Stimulated activated CD8-positive, alpha-beta memory T cell treated with anti-CD3 and anti-CD28 coated beads, Interleukin-12 subunit alpha, Interleukin-12 subunit beta, amount 100 ng/mL, for 24 hours (primary cell): ENCODE data around the gene GPR37.

ENCODE experiments used
- DNase-seq: peaks from one replicate; pipeline ENCODE4 v3.0.0-alpha.2; 2020; ENCODE audit errors: extremely low read depth

The GPR37 gene, protein sequence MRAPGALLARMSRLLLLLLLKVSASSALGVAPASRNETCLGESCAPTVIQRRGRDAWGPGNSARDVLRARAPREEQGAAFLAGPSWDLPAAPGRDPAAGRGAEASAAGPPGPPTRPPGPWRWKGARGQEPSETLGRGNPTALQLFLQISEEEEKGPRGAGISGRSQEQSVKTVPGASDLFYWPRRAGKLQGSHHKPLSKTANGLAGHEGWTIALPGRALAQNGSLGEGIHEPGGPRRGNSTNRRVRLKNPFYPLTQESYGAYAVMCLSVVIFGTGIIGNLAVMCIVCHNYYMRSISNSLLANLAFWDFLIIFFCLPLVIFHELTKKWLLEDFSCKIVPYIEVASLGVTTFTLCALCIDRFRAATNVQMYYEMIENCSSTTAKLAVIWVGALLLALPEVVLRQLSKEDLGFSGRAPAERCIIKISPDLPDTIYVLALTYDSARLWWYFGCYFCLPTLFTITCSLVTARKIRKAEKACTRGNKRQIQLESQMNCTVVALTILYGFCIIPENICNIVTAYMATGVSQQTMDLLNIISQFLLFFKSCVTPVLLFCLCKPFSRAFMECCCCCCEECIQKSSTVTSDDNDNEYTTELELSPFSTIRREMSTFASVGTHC

DNA sequence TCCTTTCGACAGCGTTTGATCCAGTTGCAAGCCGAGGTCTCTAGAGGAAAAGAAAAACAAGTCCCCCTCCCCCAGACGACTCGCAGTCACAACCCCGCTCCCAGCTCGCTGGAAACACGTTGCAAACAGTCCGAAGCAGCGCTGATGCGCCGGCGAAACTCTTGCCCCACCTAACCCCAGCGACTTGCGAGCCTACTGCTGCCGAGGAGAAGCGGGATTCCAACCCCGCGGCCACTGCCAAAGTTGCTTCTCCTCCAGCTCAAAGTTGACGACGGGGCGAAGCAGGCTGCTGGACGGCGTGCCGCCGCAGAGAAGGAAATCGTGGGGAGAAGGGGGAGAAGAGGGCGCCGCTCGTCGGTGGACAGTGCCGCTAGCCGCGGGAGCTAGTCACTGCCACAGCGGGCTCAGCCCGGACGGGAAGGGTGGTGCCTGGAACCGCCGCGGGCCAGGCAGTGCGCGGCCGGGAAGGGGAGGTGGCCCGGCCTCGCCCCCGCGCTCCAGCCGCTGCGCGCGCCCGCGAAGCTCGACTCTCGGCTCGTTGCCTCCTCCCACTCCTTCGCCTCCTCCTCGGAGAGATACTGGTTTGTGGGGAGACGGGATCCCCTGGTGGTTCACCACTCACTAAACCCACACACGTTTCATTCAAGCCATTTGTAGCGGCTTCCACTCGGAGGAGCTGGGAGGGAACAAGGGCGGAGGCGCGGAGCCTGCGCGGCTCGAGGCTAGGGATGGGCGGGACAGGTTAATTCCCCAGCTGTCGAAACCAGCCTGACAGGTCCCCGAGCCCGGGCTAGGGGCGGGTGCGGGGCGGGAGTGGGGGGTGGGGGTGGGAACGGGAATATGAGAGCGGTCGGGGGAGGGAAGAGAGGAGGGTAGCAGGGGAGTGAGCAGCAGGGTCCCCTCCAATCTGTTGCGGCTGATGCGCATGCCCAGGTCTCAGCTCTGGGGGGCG lies at the start of gene GPR37:
Gene GPR37 (minus strand): TSS at position 392 of the 952 bp plus-strand sequence. CDS start 816 bp downstream, outside the sequence.
- DNase-seq, result no peak

DNA sequence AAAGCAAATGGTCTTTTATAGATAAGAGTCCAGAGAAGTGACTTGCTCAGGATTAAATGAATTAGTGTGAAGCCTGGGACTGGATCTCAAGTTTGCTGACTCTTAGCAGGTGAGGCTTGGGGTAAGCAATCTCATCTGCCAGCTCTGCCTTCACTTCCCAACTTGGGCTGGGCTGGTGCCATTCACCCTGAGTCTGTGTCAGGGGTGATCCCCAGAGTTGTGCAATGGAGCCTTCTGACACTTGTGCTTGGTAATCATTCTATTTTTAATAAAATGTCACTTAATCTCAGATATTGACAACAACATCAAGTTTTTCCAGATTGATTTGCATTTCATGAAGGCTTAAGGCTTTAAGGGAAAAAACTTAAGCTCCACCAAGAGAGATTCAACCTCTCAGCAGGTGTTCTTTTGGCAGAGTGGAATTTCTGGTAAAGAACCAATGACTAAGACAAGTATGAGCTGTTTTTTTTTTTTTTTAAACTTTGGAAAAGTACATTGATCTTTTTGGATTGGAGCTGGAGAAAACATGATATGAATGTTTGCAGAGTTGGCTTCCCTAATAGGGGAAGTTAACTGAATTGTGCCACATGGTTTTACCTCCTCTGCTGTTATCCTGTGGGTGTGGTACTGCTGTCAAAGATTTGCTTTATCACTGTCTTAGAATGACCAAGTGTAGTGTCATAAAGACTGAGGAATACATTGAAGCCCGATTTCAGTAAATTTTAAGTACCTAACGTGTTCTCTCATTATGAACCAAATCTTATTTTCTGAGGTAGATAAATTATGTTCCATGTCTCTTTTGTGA lies 48.6 kb upstream of the GPR37 start:
- DNase-seq, result no peak

DNA sequence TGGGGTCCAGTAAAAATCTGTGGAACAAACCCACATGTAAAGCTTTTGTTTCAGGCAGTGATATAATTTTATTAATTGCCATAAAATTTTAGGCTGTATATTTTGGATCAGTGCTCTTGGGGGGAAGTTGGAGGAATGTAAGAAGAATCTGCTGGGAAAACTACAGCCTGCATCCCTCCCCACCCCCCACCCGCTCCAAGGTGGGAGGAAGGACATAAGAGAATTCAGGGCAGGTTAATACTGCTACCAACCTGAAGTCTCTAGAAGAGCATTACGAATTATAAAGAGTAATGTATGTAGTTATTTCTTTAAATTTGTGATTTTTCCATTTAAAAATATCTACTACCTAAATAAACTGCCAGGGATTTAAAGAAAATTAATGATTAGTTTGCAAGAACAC lies 47.2 kb upstream of the GPR37 start:
- no peak for DNase-seq

DNA sequence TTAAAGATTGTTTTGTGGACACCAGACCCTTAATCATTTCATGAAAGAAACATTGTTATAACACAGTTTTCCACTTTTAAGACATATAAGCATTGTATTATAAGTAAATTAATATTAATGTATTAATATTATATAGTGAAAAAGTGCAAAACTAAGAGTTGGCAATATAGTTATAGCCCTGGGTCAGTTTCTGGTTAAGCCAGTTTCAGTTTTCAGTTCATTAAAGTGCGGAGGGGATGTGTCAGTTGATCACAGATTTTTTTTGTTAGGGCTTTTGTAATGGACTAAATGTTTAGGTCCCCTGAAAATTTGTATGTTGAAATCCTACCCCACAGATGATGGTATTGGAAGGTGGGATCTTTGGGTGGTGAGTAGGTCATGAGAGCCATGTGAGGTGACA lies 45.7 kb upstream of the GPR37 start:
- DNase-seq, result no peak

DNA sequence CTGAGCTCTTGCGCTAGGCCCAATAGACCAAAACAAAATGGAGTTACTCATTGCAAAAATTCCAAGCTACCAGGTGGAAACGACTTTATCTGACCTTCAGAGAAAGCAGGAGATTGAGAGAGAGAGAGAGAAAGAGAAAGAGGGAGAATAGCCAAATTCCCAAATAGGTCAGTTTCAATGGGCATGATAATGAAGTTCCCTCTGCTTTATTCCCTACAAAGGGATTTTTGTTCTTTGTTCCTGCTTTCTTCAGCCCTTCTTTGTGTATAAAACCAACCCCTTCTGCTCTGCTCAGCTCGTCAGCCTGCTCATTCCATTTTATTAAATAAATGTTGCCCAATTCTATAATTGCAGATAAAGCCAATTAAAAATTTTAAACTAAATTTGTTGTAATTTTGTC lies 45.0 kb upstream of the GPR37 start:
- DNase-seq, result no peak

DNA sequence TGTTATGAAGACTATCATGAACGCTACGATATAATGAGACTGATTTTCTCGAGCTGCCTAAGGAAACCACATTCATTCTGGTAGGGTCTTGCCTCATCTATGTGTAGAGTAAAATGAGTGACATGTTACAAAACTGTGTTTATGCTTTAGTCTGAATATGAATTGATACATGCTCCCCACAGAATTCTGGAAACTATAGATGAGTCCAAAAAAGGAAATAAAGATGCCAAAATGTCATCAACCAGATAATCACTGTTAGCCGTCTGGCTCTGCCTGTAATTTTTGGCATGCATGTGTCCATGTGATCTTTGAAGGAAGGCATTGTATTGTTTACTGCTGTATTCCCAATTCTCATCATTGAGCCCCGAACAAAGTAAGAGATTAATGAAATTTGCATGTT lies 42.6 kb upstream of the GPR37 start:
- DNase-seq, result no peak

DNA sequence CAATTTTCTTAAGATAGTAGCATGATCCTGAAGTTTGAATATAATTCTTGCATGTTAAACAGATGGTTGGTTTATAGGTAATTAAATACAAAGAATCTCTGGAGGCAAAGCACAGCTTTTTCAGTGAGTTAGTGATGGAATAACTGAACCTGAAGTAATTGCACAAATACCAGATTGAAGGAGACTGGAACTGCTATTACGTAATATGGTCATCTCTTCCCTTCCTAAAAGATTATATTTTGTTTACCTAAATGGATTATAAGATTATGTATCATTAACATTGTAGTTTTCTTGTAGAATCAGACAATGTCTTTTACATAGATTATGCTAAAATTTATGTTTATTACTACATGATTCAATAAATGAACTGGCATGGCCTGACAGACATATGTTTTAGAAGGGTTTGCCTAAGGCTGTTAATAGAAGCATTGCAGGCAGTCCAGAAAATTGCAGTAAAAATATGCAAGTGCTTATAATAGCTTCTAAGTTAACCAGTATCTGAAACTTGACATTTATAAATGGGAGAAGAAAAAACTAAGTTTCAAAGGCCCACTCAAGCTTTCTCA lies 35.8 kb upstream of the GPR37 start:
- no peak for DNase-seq

DNA sequence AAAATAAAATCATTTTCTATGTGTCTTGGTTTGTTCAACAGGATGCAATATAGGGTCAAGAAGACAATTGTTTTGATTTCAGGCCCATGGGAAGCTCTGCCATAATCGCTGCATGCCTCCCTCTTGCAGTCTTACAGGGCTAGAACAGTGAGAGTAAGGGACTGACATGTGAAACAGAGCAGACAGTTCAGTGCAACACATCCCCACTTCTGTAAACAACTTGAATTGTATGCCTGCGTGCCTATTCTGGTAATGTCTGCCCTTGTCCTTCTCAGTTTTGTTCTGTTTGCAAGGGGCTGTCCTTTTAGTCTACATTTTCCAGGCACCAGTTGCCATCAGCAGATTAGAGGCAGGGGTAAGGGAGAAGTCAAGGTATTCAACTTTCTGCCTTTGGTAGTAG lies 34.8 kb upstream of the GPR37 start:
- DNase-seq, result no peak

DNA sequence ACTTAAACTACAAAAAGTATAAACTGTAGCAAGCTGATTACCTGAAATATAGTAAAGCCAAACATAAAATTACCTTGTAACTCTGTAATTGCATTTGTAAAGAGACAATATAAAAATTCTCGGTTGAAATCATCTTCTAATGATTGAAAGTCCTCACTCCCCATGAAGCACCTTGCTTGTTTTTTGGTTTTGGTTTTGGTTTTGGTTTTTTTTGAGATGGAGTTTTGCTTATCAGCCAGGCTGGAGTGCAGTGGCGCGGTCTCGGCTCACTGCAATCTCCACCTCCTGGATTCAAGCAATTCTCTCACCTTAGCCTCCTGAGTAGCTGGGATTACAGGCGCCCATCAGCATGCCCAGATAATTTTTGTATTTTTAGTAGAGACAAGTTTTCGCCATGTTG lies 33.9 kb upstream of the GPR37 start:
- no peak for DNase-seq

DNA sequence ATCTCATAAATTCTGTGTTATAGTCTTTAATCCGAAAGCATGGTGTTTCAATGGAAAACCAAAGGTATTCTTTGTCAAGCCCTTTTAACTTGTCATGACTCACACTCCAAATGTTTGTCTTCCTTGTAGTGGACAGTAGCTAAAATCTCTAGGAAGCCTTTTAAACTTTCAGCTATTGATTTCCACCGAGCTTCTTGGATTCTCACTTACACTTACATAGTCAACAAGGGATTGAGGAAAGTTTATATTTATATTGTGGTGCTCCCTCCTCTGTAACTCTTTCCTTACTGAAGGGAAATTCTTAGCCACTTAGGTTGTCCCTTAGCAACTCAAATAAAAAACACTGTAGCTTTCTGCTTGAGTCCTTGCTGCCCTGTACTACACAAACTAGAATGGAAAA lies 31.2 kb upstream of the GPR37 start:
- no peak for DNase-seq

DNA sequence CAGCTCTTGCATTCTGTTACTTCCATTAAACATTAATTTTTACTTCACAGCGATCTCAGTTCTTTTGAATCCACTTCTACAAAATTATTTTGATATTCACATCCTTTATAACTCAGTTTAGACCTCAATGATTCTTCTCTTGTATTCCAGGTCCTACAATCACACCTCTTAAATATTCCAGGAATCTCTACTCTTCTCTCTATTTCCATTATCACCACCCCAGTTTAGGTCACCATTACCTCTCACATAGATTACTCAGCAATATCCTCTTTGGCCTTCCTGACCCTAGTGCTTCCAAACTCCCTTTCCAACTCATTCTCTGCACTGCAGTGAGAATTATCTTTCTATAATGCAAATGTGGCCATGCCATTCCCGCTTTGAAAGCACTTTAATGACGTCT lies 27.1 kb upstream of the GPR37 start:
- DNase-seq, result no peak

DNA sequence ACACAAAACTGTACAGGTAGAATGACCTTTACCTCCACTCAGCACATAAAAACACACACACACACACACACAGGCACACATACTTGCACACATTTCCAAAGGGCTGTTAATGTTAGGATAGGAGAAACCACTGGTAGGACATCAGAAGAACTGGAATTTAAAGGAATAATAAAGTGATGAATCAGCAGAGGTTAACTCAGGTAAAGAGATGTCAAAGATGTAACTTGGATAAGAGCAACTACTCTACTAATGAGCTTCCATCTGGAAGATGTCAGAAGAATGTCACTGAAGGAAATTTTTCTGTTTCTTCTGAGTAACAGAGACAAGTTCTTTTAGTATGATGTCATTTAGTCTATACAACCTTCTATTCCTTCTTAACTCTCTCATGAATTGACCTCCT lies 26.4 kb upstream of the GPR37 start:
- no peak for DNase-seq

DNA sequence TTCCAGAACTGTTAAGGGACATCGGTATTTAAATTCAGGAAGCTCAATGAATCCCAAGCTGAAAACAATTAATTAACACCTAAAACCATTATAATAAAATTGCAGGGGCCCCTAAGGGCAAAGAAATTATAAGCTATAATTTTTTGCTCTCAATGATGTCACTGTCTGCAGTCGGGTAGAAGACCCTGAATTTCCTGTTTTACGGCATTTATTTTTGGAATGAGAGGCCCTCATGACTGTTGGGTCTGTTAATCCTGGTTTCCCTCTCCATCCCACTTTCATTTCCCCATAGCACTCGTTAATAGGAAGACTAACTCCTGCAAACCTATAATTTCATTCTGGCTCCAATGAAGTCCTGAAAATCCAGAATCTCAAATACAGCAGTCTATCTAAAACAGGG lies 25.8 kb upstream of the GPR37 start:
- no peak for DNase-seq

DNA sequence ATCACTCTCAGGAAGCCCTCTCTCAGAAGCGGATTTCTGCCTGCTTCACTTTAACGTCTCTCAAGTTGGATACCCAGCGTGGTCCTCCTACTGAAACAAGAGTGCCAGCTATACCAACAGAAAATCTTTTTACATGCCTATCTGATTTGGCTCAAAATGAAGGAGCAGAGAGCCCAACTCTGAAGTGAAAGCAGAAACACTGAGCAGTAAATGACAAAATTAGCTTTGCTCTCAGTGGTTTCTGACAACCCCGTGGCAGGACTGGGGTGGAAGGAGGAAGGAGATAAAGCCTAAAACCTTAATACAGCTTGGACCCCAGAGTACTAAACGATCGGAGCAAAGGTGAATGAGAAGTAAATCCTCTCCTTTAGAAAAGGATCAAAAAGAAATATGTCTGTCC lies 25.1 kb upstream of the GPR37 start:
- DNase-seq, result no peak

DNA sequence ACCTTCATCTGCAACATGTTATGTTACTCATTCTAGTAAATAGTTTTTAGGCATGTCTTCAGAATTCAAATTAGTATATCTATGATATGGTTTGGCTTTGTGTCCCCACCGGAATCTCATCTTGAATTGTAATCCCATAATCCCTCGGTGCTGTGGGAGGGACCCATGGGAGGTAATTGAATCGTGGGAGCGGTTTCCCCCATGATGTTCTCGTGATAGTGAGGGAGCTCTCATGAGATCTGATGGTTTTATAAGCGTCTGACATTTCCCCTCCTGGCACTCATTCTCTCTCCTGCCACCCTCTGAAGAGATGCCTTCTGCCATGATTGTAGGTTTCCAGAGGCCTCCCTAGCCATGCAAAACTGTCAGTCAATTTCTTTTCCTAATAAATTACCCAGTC lies 20.4 kb upstream of the GPR37 start:
- no peak for DNase-seq

DNA sequence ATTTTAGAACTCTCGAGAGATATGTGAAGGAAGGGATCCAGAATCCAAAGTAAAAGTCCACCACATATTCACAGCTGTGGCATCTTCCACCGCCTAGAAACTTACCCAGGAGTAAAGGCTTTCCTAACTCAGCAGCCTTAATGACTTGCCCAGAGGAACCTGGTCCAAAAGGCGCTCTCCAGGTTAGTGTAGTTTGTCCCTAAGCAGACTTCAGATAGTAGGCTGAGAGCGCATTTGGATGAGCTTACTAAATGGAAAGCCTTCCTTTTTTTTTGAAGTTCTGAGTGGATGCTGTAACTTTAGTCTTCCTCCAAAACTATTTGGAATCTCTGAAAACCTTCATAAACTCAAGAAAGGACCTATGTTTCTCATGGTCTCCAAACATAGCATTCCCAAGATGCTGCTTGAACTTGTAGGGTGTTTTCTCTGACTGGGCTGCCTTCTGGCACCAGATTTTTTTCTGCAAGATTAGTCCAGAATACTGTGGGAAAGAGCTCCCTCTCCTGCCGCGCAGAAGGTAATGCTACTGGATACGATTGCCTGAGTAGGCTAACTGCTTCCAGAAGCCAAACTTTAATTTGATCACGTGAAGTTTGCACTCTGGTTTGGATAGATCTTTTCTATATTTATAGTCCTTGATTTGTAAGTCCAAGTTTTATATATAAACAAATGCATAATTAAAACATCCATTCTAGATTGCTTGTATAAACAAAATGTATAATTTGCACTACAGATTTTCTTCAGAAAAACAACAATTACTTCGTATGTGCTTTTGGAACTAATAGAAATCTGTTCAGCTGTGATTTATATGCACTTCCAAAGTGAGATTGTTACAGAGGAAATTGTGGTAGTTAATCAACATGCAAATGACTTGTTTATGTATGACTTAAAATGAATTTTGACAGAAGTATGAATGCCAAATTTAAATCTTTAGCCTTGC lies 19.6 kb upstream of the GPR37 start:
- DNase-seq, result no peak

DNA sequence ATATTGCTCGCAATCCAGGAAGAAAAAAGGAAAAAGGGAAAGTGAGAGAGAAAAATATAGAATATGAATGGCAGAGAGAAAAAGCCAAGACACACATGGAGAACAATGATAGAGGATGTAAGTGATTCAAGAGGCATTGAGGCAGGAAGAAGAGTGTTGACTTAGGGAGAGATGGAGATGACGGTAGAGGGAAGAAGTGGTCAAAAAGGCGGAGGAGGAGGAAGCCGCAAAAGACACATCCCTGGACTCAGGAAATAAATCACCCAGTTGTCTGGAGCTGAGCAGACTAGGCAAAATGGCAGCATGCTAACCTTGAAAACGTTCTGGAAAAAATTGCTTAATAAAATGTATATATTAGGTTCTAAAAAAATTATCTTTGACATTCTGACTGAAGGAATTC lies 17.7 kb upstream of the GPR37 start:
- DNase-seq, result no peak

DNA sequence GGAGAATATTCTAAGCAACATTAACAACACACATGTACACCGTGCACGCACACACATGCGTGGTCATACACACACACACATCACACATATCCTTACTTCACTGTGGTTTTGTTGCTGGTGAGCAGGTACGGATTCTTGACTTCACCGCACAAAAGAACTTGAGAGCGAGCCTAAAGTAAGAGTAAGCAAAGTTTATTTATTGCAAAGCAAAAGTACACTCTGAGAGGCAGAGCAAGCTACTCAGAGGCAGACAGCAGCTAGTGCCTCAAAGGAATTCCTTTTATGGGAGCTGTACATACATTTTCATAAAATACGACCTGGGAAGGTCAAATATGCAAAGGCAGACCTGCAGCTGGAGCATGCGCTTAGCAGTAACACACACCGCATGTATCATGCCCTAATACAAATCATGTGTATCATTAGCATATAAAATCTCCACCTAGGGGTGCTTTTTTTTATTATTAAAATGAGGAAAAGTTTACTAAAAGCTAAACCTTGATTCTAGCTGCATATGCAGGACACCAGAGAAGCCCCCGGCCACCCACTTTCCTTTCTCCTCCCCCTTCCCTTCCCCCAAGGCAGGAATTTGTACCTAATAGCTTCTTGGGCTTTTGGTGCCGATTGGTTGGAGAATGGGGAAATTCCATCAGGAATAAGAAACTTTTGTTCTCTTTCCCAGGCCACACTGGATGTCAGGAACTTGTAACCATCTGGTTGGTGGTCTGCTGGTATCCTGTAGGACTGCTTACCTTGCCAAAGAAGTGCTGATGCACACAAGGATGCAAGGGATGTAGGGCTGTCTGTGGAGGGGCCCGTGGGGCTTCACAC lies 16.5 kb upstream of the GPR37 start:
- no peak for DNase-seq

DNA sequence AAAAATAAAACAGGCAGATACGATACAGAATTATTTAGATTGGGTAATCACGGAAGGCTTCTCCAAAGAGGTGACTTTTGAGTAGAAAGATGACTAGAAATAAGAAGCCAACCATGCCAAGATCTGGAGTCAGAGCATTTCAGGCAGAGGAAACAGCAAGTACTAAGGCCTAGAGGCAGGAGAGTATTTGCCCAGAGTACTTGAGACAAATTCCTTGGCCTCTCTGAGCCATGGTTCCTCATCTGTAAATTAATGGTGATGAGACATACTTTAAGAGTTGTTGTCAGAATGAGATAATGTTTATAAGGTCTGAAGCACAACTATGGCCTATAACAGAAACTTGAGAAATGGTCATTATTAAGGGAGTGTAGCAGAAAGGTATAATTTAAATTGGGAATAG lies 15.8 kb upstream of the GPR37 start:
- no peak for DNase-seq
